Endothelial cell of umbilical vein (primary cell): ENCODE data around the gene DOCK1. TPM values are rescaled to one million over a fixed set of nuclear protein-coding genes. Genes with fewer than 3 reads are reported as not detected.

Source experiments
- BruUV-seq: library from RNA; stranded (reverse); fragments of 400-500 nt; replicated peaks from 2 replicates; lab custom pipeline; 2021; lab: Mats Ljungman, UMichigan
- CTCF ChIA-PET: fragments of 300-600, 350-600 bp; sonication (Branson Sonifier 250); formaldehyde crosslinking; loops from one replicate; lab custom pipeline; 2021; ENCODE audit warnings: antibody characterized with exemption, inconsistent platforms; lab: Charles Lee
- POLR2A ChIA-PET: fragments of 300-600, 350-600 bp; sonication (Branson Sonifier 250); formaldehyde crosslinking; loops from one replicate; lab custom pipeline; 2021; ENCODE audit warnings: antibody characterized with exemption, inconsistent platforms; lab: Charles Lee
- DNase-seq: peaks from one replicate; pipeline ENCODE4 v3.0.0-alpha.2; 2011; ENCODE audit warnings: low read depth, low spot score
- FAIRE-seq: peaks from 2 replicates; lab custom pipeline; 2011; peaks lifted over from hg19 to GRCh38; lab: Jason Lieb, UNC
- H2AFZ ChIP-seq: 2 replicates; pipeline ENCODE4 v1.6.0; 2012; ENCODE audit warnings: low read depth, low read length, control low read depth, inconsistent platforms
- H3K27ac ChIP-seq: 2 replicates; pipeline ENCODE4 v1.5.1; 2011; ENCODE audit warnings: low read depth, mild to moderate bottlenecking, control low read depth, low read length, moderate library complexity; ENCODE audit not compliant: insufficient read depth
- H3K27me3 ChIP-seq, 2 experiments: 2 replicates each; pipeline versions ENCODE4 v1.6.0 to v1.6.1; 2011; ENCODE audit warnings: low read length in 2 of 2, mixed read lengths in 1 of 2; ENCODE audit not compliant: control insufficient read depth in 2 of 2, insufficient read depth in 2 of 2
- H3K36me3 ChIP-seq, 2 experiments: 2 replicates in 1 of 2; 3 replicates in 1 of 2; pipeline ENCODE4 v1.5.1; 2011; ENCODE audit warnings: low read length in 2 of 2, mild to moderate bottlenecking in 1 of 2, moderate library complexity in 1 of 2; ENCODE audit not compliant: control insufficient read depth in 2 of 2, insufficient read depth in 2 of 2; ENCODE audit errors: extremely low read depth in 1 of 2
- H3K4me1 ChIP-seq: 3 replicates; pipeline ENCODE4 v1.5.1; 2011; ENCODE audit warnings: mild to moderate bottlenecking, low read length; ENCODE audit not compliant: control insufficient read depth, insufficient read depth; ENCODE audit errors: extremely low read depth
- H3K4me2 ChIP-seq: 2 replicates; pipeline ENCODE4 v1.6.1; 2011; ENCODE audit warnings: low read length, control low read depth, mixed read lengths; ENCODE audit not compliant: insufficient read depth
- H3K4me3 ChIP-seq, 3 experiments: fragments of 200-600 bp in 1 of 3; sonication (generic), shearing (Covaris generic) in 1 of 3; replicated peaks in 1 of 3; 2 replicates each; pipeline ENCODE4 v1.5.1; 2011 to 2016; ENCODE audit warnings: control low read depth in 3 of 3, low read length in 3 of 3, mild to moderate bottlenecking in 2 of 3, inconsistent platforms in 1 of 3, low read depth in 1 of 3, moderate library complexity in 1 of 3; ENCODE audit not compliant: insufficient read depth in 1 of 3
- H3K79me2 ChIP-seq: 2 replicates; pipeline ENCODE4 v1.6.0; 2012; ENCODE audit warnings: low read length, inconsistent platforms; ENCODE audit not compliant: control insufficient read depth, insufficient read depth
- H3K9ac ChIP-seq: replicated peaks from 2 replicates; pipeline ENCODE3; 2011; ENCODE audit warnings: low read length, control low read depth; ENCODE audit not compliant: insufficient read depth; ENCODE audit errors: extremely low read depth
- H3K9me1 ChIP-seq: replicated peaks from 3 replicates; pipeline ENCODE4 v1.6.0; 2011; ENCODE audit warnings: mild to moderate bottlenecking, low read length; ENCODE audit not compliant: control insufficient read depth, insufficient read depth; ENCODE audit errors: extremely low read depth
- H3K9me3 ChIP-seq: replicated peaks from 2 replicates; pipeline ENCODE4 v1.5.1; 2012; ENCODE audit warnings: low read length, inconsistent platforms; ENCODE audit not compliant: control insufficient read depth, insufficient read depth
- H4K20me1 ChIP-seq: replicated peaks from 2 replicates; pipeline ENCODE3; 2011; ENCODE audit warnings: mild to moderate bottlenecking, low read length; ENCODE audit not compliant: control insufficient read depth, insufficient read depth; ENCODE audit errors: extremely low read depth
- CTCF ChIP-seq, 2 donors: IDR thresholded peaks; 1 replicate in 1 of 2; 2 replicates in 1 of 2; pipeline ENCODE4 v1.5.1; 2011; ENCODE audit warnings: low read length in 2 of 2, mild to moderate bottlenecking in 2 of 2, moderate library complexity in 2 of 2, control low read depth in 1 of 2, inconsistent platforms in 1 of 2, low read depth in 1 of 2; ENCODE audit not compliant: insufficient read depth in 1 of 2; ENCODE audit errors: extremely low read depth in 1 of 2
- EZH2 ChIP-seq: IDR thresholded peaks from 2 replicates; pipeline ENCODE4 v1.6.1; 2012; ENCODE audit warnings: borderline replicate concordance, low read depth, mild to moderate bottlenecking, moderate library complexity, low read length, inconsistent platforms; ENCODE audit not compliant: severe bottlenecking
- FOS ChIP-seq: IDR thresholded peaks from 2 replicates; pipeline ENCODE4 v1.6.1; 2011; ENCODE audit warnings: mild to moderate bottlenecking, low read length, moderate library complexity, borderline replicate concordance; ENCODE audit not compliant: insufficient read depth
- GATA2 ChIP-seq: IDR thresholded peaks from 2 replicates; pipeline ENCODE4 v1.7.0; 2011; ENCODE audit warnings: low read depth, mild to moderate bottlenecking, moderate library complexity, mixed read lengths, low read length; ENCODE audit not compliant: insufficient read length, insufficient read depth
- JUN ChIP-seq: IDR thresholded peaks from 2 replicates; pipeline ENCODE4 v1.6.1; 2011; ENCODE audit warnings: borderline replicate concordance, low read depth; ENCODE audit not compliant: insufficient read length, insufficient read depth
- MAX ChIP-seq: IDR thresholded peaks from 2 replicates; pipeline ENCODE4 v1.6.1; 2011; ENCODE audit not compliant: insufficient read depth, insufficient read length
- POLR2A ChIP-seq: IDR thresholded peaks from 2 replicates; pipeline ENCODE4 v1.6.1; 2012; ENCODE audit warnings: low read depth, mild to moderate bottlenecking, control low read depth, low read length
- POLR2AphosphoS5 ChIP-seq: IDR thresholded peaks from 2 replicates; pipeline ENCODE4 v1.6.1; 2012; ENCODE audit warnings: low read depth, mild to moderate bottlenecking, control low read depth, low read length, moderate library complexity; ENCODE audit not compliant: insufficient read depth
- dilution Hi-C: fragments of 300-500 bp; cut with MboI; formaldehyde crosslinking; loops from one replicate; pipeline ENCODE4 v1.15.0; 2019; ENCODE audit warnings: low sequenced_read_pairs; ENCODE audit not compliant: extremely low pct_ligation_motif_present
- intact Hi-C: fragments of 100-400 bp; cut with micrococcal nuclease; formaldehyde crosslinking; loops from one replicate; pipeline ENCODE4 v1.10.0; 2022
- polyA plus RNA-seq, 4 experiments: library from polyadenylated mRNA; depleted of rRNA in 3 of 4; stranded (reverse) in 3 of 4; unstranded in 1 of 4; fragments of >200 nt; gene quantifications; 2 replicates each; pipeline versions ENCODE4 v1.2.1 to v1.2.3, GENCODE V29; 2011 to 2012; ENCODE audit warnings: missing spikeins in 1 of 4
- total RNA-seq: library from RNA; stranded (reverse); gene quantifications from 2 replicates; pipeline ENCODE4 v1.2.3, GENCODE V29; 2021

DOCK1 gene
- total and polyA plus RNA-seq, 2 donors (not counting 3 experiments of a cell fraction or from before 2014, with no cell fraction given) = 22.5 to 83.1 TPM

- dilution Hi-C loops = no loop called here
- Histone ChIP-seq H3K4me3 (no peak overlapping the region), H3K4me2 (no peak overlapping the region), H2AFZ (no peak overlapping the region), H3K27me3 (no peaks in the 10 kb centered on the region), H3K9me3 (no peaks in the 10 kb centered on the region), H3K79me2 (no peaks in the 10 kb centered on the region), H3K9ac (no peak overlapping the region), H3K9me1 (no peaks in the 10 kb centered on the region), H3K4me1 (peaks cover 2% of the 10 kb centered on the region), H3K36me3 (no peaks in the 10 kb centered on the region), H3K27ac (no peak overlapping the region), H4K20me1 (no peaks in the 10 kb centered on the region)
- no peak for FAIRE-seq
- TF ChIP-seq EZH2 = no peak
- no peak for TF ChIP-seq JUN
- no peak for TF ChIP-seq CTCF (IDR thresholded peaks at IDR 0.05; ENCODE audit: extremely low read depth in 1 of 2, insufficient read depth in 1 of 2, low read depth in 1 of 2, low read length in 2 of 2)
- no peak for TF ChIP-seq POLR2A
- POLR2A ChIA-PET = no interaction called here
- intact Hi-C loops = no loop called here
- BruUV-seq = no TSS peak
- CTCF ChIA-PET = no interaction called here
- DNase-seq = no peak
These were observed 410.7 kb downstream of the DOCK1 start for GRCh38 chr10:127315888-127316287.

GRCh38 chr10:127318396-127318795 is 413.2 kb downstream of the DOCK1 start:
- no peak overlapping the region for H3K27ac ChIP-seq
- peaks cover 2% of the 10 kb centered on the region for H3K4me1 ChIP-seq
- H3K9me1 ChIP-seq = no peaks in the 10 kb centered on the region
- no peaks in the 10 kb centered on the region for H3K9me3 ChIP-seq
- intact Hi-C loops (no loop called here), dilution Hi-C loops (no loop called here)
- H3K36me3 ChIP-seq = no peaks in the 10 kb centered on the region
- DNase-seq (no peak), FAIRE-seq (no peak)
- H4K20me1 ChIP-seq = no peaks in the 10 kb centered on the region
- no peak overlapping the region for H3K4me3 ChIP-seq
- ChIA-PET POLR2A (no interaction called here), CTCF (no interaction called here)
- no peaks in the 10 kb centered on the region for H3K27me3 ChIP-seq
- H2AFZ ChIP-seq = no peak overlapping the region
- no peaks in the 10 kb centered on the region for H3K79me2 ChIP-seq
- no peak for TF ChIP-seq POLR2AphosphoS5
- TF ChIP-seq MAX = no peak
- no peak for TF ChIP-seq JUN
- no peak for TF ChIP-seq GATA2
- no peak for TF ChIP-seq FOS
- TF ChIP-seq POLR2A = no peak
- BruUV-seq = no TSS peak
- no peak overlapping the region for H3K4me2 ChIP-seq
- no peak overlapping the region for H3K9ac ChIP-seq
